GM12872 (cell line): ENCODE results near the gene GATAD1.
A peak's percentile ranks its signal among the peaks of the same experiment; 100 is the strongest.

Source experiments
- TF ChIP-seq, protein P1 (sequence below): IDR thresholded peaks from 3 replicates; pipeline ENCODE4 v1.5.1; 2011; ENCODE audit warnings: low read depth, mild to moderate bottlenecking, low read length, moderate library complexity; ENCODE audit not compliant: insufficient read depth

The GATAD1 gene, protein sequence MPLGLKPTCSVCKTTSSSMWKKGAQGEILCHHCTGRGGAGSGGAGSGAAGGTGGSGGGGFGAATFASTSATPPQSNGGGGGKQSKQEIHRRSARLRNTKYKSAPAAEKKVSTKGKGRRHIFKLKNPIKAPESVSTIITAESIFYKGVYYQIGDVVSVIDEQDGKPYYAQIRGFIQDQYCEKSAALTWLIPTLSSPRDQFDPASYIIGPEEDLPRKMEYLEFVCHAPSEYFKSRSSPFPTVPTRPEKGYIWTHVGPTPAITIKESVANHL

DNA sequence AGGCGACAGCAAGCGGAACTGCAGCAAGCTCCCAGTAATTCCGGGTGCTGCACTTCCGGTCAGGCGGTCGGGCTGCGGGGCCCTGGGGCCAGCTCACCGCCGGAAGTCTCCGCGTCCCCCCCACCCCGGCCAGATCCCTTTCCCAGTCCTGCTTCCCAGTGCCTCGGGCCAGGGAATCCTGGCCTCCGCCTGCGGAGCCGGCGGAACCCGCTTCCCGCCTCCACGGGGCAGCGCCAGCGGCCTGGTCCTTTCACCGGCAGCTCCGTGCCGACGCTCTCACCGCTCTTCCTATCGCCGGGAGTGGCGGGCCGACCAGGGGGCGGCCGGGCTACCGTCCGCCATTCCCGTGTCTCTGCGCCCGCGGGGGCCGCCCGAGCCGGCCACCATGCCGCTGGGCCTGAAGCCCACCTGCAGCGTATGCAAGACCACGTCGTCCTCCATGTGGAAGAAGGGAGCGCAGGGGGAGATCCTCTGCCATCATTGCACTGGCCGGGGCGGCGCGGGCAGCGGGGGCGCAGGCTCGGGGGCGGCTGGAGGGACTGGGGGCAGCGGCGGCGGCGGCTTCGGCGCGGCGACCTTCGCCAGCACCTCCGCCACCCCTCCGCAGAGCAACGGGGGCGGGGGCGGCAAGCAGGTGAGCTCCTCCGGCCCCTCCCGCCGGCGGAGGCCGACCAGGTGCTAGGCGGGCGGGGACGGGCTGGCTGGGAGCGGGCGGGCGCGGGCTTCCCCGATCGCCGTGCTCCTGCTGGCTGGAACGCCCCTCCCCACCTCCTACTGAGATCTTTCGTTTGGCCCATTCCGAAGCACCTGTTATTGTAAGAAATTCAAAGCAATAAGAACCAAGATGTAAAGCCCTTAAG, at the start of gene GATAD1:
Gene GATAD1, plus strand, starts transcription at position 138 of the 860 bp plus-strand sequence. Its CDS starts 248 bp downstream, at position 386.
- TF ChIP-seq, protein P1, sequence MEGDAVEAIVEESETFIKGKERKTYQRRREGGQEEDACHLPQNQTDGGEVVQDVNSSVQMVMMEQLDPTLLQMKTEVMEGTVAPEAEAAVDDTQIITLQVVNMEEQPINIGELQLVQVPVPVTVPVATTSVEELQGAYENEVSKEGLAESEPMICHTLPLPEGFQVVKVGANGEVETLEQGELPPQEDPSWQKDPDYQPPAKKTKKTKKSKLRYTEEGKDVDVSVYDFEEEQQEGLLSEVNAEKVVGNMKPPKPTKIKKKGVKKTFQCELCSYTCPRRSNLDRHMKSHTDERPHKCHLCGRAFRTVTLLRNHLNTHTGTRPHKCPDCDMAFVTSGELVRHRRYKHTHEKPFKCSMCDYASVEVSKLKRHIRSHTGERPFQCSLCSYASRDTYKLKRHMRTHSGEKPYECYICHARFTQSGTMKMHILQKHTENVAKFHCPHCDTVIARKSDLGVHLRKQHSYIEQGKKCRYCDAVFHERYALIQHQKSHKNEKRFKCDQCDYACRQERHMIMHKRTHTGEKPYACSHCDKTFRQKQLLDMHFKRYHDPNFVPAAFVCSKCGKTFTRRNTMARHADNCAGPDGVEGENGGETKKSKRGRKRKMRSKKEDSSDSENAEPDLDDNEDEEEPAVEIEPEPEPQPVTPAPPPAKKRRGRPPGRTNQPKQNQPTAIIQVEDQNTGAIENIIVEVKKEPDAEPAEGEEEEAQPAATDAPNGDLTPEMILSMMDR = peak; percentile 90; the same call in 2 of the 3 replicates

DNA sequence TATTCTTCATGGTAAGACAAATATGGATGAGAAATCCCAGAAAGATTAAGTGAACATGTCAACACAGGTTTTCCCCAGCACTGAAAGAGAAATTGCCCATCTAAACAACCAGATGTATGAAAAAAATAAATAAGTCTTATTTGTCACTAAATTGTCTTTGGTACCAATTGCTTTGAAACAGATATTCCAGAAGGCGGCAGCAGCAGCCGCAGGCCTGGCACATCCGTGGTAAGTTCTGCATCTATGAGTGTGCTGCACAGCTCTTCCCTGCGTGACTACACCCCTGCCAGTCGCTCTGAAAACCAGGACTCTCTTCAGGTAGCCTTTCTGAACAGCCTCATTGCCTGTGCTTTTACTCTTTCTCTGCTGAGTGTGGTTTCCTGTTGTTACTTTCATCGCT, 49.7 kb upstream of the GATAD1 start:
- TF ChIP-seq, protein P1 = no peak

DNA sequence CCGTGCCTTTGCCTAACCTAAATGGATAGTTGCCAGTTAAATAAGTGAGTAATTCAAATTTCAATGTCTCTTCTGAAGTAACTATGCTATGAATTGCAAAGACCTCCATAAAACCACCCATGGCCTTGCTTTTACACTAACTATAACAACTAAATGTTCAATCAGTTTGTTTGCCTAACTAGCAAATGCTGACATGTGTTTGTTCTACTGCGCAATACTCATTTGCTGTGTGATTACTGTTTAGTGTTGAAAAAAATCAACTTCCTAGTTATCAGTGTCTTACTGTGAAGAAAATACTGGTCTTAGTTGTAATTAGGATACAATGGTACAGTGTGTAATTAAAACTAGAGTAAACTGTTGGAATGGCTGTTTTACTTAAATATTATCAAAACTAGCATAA, 47.3 kb upstream of the GATAD1 start:
- TF ChIP-seq, protein P1 = no peak

DNA sequence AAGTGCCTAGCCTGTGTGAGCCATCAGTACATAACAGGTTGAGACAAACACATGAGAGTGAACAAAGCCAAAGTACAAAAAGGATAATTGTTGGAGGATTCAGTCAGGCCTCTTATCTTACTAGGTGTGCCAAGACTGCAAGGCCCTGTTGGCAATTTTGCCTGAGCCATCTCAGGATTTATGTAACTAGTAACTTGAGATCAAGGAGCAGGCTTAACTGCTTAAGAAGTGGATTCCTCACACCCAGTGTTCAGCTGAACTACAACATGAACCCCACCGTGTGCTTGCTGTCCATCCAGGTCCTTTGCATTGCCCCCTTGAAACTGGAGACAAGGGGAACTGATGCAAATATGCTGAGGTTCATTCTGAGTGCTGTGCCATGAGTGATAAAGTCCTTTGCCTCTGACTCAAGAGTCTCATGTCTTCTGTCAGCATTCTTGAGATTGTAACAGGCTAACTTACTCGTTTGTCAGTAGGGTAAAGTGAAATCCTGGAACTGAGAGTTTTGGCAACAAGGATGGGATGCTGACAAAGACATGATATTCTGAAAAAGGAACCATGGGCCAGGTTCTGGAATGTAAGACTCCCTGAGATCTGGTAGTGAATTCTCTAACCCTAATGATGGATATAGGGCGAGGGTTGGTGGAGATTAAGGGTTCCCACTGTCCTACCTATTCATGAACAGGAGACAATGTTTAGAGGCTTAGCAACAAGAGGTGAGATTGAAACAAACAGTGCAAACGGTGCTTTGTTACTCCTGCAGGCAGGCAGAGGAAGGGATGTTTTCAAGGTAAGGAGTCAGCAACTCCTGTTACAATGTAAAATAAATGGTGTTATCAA, 44.1 kb upstream of the GATAD1 start:
- TF ChIP-seq, protein P1 = no peak

DNA sequence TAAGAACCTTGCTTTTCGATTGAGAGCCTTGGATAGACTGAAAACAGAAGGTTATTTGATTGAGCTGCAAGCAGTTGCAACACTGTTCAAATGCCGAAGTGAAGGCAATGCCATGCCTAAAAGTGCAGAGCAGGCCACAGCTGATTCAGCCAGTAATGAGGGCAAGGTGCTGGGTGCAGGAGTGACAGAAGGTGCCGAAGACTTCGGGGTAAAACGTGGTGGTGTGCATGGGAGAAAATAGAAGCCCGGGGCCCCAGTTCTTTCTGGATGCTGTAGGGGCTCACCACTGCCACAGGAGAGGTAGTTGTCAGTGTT, 43.6 kb upstream of the GATAD1 start:
- TF ChIP-seq, protein P1 = no peak

DNA sequence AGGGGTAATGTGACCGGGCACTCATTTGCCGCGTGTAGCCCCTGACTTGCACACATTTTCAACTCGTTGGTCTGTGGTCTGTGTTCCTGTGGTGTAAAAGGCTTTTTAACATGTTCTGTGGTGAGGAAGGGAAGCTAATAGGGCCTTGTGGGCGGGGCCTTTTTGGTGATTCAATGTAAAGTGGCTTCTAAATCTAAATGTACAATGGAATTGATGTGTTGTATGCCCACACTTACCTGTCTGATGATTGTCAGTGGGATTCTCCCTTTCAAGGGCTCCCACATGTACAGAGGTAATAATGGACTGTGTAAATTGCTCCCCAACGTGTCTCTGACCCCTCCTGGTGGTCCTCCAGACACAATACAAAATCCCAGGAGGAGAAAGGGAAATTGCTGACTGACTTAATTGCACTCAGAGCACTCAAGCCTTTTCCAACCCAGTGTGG, 43.1 kb upstream of the GATAD1 start:
- TF ChIP-seq, protein P1 = peak; percentile 24; the same call in 2 of the 3 replicates

DNA sequence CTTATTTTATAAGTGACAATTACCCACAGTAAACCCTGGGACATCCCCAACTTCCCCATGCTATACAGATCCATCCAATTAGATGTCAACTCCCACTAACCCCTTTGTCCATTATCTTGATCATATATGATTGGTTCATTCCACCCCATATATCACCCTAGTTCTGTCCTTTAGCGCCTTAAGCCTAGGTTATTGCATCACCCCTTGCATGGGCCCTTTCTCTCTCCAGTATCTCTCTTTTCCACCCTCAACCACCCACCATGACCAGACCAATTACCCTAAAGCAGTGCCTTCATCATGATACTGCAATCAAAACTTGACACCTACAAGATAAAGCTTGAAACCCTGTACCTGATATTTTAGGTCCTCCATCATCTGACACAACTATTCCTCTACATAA, 37.9 kb upstream of the GATAD1 start:
- TF ChIP-seq, protein P1 = no peak
